Smooth muscle cell (in vitro differentiated cells): Measurements from ENCODE around the gene CRYGA. TPM values are rescaled to one million over a fixed set of nuclear protein-coding genes. Genes with fewer than 3 reads are reported as not detected.
A peak's percentile ranks its signal among the peaks of the same experiment; 100 is the strongest.
"Not testable (repeated sequence)": the region's sequence is repeated elsewhere in the genome, so short reads cannot be mapped to it uniquely, and the experiment has no call there.

Source experiments
- DNase-seq: peaks from one replicate; lab custom pipeline; 2025; ENCODE audit not compliant: unreplicated experiment; lab: John Stamatoyannopoulos, UW
- H2AFZ ChIP-seq: fragments of 200-600 bp; sonication (generic); 2 replicates; pipeline ENCODE4 v1.6.0; 2016; ENCODE audit warnings: antibody characterized with exemption, low read depth, mild to moderate bottlenecking
- H3F3A ChIP-seq: fragments of 200-600 bp; sonication (generic); 2 replicates; pipeline ENCODE4 v1.6.0; 2017; ENCODE audit warnings: antibody characterized with exemption, low read depth
- H3K27ac ChIP-seq: fragments of 200-600 bp; sonication (generic); 2 replicates; pipeline ENCODE4 v1.5.1; 2016; ENCODE audit warnings: low read depth, mild to moderate bottlenecking
- H3K27me3 ChIP-seq: fragments of 200-600 bp; sonication (generic); 2 replicates; pipeline ENCODE4 v1.6.1; 2016; ENCODE audit warnings: low read depth, mild to moderate bottlenecking
- H3K36me3 ChIP-seq: fragments of 200-600 bp; sonication (generic); 2 replicates; pipeline ENCODE4 v1.5.1; 2016; ENCODE audit warnings: low read depth
- H3K4me1 ChIP-seq: fragments of 200-600 bp; sonication (generic); 2 replicates; pipeline ENCODE4 v1.5.1; 2016; ENCODE audit warnings: low read depth
- H3K4me2 ChIP-seq: fragments of 200-600 bp; sonication (generic); 2 replicates; pipeline ENCODE4 v1.6.0; 2016; ENCODE audit warnings: mild to moderate bottlenecking
- H3K4me3 ChIP-seq: fragments of 200-600 bp; sonication (generic); 2 replicates; pipeline ENCODE4 v1.5.1; 2016; ENCODE audit warnings: mild to moderate bottlenecking
- H3K79me2 ChIP-seq: fragments of 200-600 bp; sonication (generic); 2 replicates; pipeline ENCODE4 v1.6.0; 2016; ENCODE audit warnings: low read depth, mild to moderate bottlenecking
- H3K9ac ChIP-seq: fragments of 200-600 bp; sonication (generic); 2 replicates; pipeline ENCODE4 v1.6.0; 2016; ENCODE audit warnings: low read depth
- H3K9me3 ChIP-seq: fragments of 200-600 bp; sonication (generic); replicated peaks from 2 replicates; pipeline ENCODE4 v1.5.1; 2016; ENCODE audit warnings: low read depth
- H4K20me1 ChIP-seq: fragments of 200-600 bp; sonication (generic); 2 replicates; pipeline ENCODE4 v1.6.0; 2016; ENCODE audit warnings: low read depth
- WGBS: methylation state at CpG from one replicate; pipeline ENCODE4 v1.1.7; 2016; ENCODE audit warnings: low lambda C conversion rate; 5-methylcytosine and 5-hydroxymethylcytosine counted together
- polyA plus RNA-seq: library from polyadenylated mRNA; unstranded; fragments of >200 nt; fragmentation: Nextera tagmentation; extraction: Ambion mirVana; gene quantifications from 2 replicates; pipeline ENCODE4 v1.2.1, GENCODE V29; 2016
- total RNA-seq: library from RNA; depleted of rRNA; stranded (reverse); fragments of >200 nt; gene quantifications from 2 replicates; pipeline ENCODE4 v1.2.3, GENCODE V29; 2014
- TF ChIP-seq, protein P1 (sequence below): fragments of 200-600 bp; sonication (generic); IDR thresholded peaks from 2 replicates; pipeline ENCODE4 v1.5.1; 2017; ENCODE audit warnings: borderline replicate concordance, mild to moderate bottlenecking, antibody characterized with exemption; ENCODE audit not compliant: insufficient read depth, poor library complexity, severe bottlenecking

The CRYGA gene
- total and polyA plus RNA-seq, 2 experiments from 2014 or later: not detected

DNA sequence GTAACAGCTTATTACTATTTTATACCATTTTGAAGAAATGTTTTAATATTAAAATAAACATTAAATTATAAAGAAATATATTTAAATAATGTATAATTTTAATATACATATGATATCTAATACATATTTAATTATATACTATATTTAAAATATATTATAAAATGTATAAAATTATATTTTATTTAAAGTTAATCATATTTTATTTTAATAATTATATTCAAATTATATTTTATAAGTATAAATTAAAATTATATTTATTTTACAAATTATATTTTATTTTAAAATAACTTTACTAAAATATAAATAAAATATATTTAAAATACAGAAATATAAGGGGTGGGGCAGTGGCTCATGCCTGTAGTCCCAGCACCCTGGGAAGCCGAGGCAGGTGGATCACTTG lies 41.1 kb downstream of the CRYGA start:
- no peaks in the 10 kb centered on the region for H3K4me1 ChIP-seq
- H3K4me2 ChIP-seq: no peak overlapping the region
- H3K9me3 ChIP-seq: no peaks in the 10 kb centered on the region
- TF ChIP-seq, protein P1, sequence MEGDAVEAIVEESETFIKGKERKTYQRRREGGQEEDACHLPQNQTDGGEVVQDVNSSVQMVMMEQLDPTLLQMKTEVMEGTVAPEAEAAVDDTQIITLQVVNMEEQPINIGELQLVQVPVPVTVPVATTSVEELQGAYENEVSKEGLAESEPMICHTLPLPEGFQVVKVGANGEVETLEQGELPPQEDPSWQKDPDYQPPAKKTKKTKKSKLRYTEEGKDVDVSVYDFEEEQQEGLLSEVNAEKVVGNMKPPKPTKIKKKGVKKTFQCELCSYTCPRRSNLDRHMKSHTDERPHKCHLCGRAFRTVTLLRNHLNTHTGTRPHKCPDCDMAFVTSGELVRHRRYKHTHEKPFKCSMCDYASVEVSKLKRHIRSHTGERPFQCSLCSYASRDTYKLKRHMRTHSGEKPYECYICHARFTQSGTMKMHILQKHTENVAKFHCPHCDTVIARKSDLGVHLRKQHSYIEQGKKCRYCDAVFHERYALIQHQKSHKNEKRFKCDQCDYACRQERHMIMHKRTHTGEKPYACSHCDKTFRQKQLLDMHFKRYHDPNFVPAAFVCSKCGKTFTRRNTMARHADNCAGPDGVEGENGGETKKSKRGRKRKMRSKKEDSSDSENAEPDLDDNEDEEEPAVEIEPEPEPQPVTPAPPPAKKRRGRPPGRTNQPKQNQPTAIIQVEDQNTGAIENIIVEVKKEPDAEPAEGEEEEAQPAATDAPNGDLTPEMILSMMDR: no peak
- no peaks in the 10 kb centered on the region for H3K79me2 ChIP-seq
- no peaks in the 10 kb centered on the region for H3K36me3 ChIP-seq
- WGBS: 92% methylated on average over 1 of the region's 1 CpG
- H3K27me3 ChIP-seq: no peaks in the 10 kb centered on the region
- H3F3A ChIP-seq: no peaks in the 10 kb centered on the region
- H3K27ac ChIP-seq: no peak overlapping the region
- no peak for DNase-seq
- no peak overlapping the region for H3K4me3 ChIP-seq
- H4K20me1 ChIP-seq: no peaks in the 10 kb centered on the region
- H3K9ac ChIP-seq: no peak overlapping the region
- no peak overlapping the region for H2AFZ ChIP-seq

DNA sequence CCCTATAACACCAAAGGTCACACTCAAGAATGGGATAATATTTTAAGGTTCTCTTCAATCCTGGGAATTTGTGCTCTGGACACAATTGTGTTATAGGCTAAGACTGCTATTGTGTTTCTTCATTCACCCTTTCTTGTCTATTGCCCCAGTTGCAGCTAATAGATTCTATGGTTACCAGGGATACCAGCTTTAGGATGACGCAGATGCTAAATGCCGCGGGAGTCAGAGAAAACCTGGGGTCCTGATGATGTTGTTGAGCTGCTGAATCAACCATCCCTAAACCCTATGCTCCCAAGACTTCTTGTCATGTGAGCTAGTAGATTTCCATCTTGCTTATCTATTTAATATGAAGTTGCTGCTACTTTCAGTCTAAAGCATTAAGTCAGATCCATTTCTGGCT lies 44.5 kb downstream of the CRYGA start:
- H3K4me2 ChIP-seq: no peak overlapping the region
- H3K36me3 ChIP-seq: no peaks in the 10 kb centered on the region
- no peaks in the 10 kb centered on the region for H3K9me3 ChIP-seq
- WGBS: 93% methylated on average over 3 of the region's 3 CpGs
- H2AFZ ChIP-seq: no peak overlapping the region
- no peaks in the 10 kb centered on the region for H3K79me2 ChIP-seq
- no peak overlapping the region for H3K27ac ChIP-seq
- H3K27me3 ChIP-seq: no peaks in the 10 kb centered on the region
- no peak overlapping the region for H3K4me3 ChIP-seq
- DNase-seq: no peak
- H3F3A ChIP-seq: no peaks in the 10 kb centered on the region
- no peaks in the 10 kb centered on the region for H4K20me1 ChIP-seq
- no peak overlapping the region for H3K9ac ChIP-seq
- no peaks in the 10 kb centered on the region for H3K4me1 ChIP-seq
- TF ChIP-seq, protein P1: no peak

DNA sequence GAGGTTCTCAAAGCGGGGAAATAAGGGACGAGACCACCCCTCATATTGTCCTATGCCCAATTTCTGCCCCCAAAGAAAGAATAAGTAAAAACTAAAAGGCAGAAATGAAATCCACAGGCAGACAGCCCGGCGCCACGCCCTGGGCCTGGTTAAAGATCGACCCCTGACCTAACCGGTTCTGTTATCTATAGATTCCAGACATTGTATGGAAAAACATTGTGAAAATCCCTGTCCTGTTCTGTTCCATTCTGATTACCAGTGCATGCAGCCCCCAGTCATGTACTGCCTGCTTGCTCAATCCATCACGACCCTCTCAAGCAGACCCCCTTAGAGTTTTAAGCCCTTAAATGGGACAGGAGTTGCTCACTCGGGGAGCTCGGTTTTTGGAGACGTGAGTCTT lies 46.0 kb downstream of the CRYGA start:
- not testable (repeated sequence) for H2AFZ ChIP-seq, H3K79me2 ChIP-seq, H3K27ac ChIP-seq, DNase-seq, H4K20me1 ChIP-seq, H3K27me3 ChIP-seq, H3K9me3 ChIP-seq, H3K4me2 ChIP-seq, H3F3A ChIP-seq, H3K4me3 ChIP-seq, H3K36me3 ChIP-seq, H3K9ac ChIP-seq, H3K4me1 ChIP-seq
- 91% methylated on average over 11 of the region's 11 CpGs for WGBS

DNA sequence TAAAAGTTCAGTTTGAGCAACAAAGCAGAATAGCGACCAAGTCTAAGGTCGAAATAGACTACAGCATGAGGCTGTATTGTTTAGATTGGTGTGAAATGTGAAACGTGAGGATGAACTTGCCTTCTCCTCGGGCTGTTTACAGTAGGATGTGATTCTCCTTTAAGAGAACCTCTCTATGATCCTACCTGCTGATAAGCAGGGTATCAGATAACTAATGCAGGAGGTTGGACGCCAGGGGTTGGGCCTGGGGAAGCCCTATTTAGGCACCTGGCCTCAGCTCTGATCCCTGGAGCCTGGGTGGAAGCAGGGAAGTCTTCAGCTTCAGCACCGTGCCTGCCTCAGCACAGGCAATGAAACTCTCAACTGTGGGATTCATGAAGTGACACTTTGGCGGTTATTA lies 50.4 kb downstream of the CRYGA start:
- Histone ChIP-seq H3K9me3 (no peaks in the 10 kb centered on the region), H3K4me1 (peaks cover 7% of the 10 kb centered on the region), H3K4me2 (peak overlapping the region; percentile 3), H3K79me2 (no peaks in the 10 kb centered on the region), H3K9ac (no peak overlapping the region), H3K4me3 (peak overlapping the region; percentile 4), H4K20me1 (no peaks in the 10 kb centered on the region), H3K27me3 (peaks cover 10% of the 10 kb centered on the region), H3K27ac (no peak overlapping the region), H3F3A (no peaks in the 10 kb centered on the region), H2AFZ (peak overlapping the region; percentile 44), H3K36me3 (no peaks in the 10 kb centered on the region)
- DNase-seq: no peak
- TF ChIP-seq, protein P1: no peak
- WGBS: 30% methylated on average over 7 of the region's 7 CpGs

DNA sequence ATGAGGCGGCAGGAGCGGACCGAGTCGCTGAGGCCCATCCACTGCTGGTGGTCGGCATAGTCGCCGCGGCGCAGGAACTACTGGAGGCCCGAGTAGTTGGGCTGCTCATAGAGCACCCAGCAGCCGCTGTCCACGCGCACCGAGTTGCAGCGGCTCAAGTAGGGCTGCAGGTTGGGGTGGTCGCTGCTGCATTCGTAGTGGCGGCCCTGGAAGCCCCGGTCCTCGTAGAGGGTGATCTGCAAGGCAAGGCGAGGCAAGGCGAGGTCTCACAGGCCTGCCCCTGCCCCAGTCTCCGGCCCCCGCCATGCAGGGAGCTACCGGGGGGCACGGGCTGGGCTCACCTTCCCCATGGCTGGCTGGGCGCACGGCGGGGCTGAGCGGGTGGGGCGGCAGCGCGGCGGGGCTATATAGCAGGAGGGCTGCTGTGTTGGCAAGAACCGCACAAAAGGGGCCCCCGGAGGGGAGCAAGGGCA lies 51.1 kb downstream of the CRYGA start:
- not testable (repeated sequence) for H3K4me1 ChIP-seq, H3F3A ChIP-seq, H3K9me3 ChIP-seq, H4K20me1 ChIP-seq, H3K79me2 ChIP-seq, H3K27ac ChIP-seq, H2AFZ ChIP-seq, DNase-seq, H3K36me3 ChIP-seq, H3K9ac ChIP-seq
- WGBS: 60% methylated on average over 22 of the region's 36 CpGs
- peaks cover 10% of the 10 kb centered on the region for H3K27me3 ChIP-seq
- peak overlapping the region; percentile 4 for H3K4me3 ChIP-seq
- H3K4me2 ChIP-seq: peak overlapping the region; percentile 44
